LNCAP (cell line): ENCODE measurements around the gene OPRM1.

Source experiments
- TF ChIP-seq, protein P1 (sequence below): fragments of 450-650 bp; IDR thresholded peaks from 2 replicates; pipeline ENCODE4 v1.5.1; 2017; ENCODE audit warnings: mild to moderate bottlenecking

OPRM1 gene

DNA sequence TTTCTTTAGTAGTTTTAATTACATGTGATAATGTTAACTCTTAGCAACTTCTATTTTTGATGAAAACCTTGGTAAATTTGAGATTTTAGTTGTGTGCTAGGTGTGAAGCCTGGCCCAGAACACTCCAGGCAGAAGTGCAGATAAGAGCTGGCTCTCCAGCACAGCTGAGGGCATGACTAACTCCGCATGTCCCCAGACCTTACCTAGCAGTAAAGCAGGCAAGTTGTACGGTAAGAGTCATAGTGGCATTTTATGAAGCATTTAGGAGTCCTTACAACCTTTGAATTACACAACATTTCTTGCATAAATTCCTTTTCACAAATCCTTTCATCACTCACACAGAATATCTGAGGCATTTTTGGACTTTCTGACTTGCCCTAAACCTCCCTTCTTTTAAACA is 67.2 kb downstream of the OPRM1 start:
- TF ChIP-seq, protein P1, sequence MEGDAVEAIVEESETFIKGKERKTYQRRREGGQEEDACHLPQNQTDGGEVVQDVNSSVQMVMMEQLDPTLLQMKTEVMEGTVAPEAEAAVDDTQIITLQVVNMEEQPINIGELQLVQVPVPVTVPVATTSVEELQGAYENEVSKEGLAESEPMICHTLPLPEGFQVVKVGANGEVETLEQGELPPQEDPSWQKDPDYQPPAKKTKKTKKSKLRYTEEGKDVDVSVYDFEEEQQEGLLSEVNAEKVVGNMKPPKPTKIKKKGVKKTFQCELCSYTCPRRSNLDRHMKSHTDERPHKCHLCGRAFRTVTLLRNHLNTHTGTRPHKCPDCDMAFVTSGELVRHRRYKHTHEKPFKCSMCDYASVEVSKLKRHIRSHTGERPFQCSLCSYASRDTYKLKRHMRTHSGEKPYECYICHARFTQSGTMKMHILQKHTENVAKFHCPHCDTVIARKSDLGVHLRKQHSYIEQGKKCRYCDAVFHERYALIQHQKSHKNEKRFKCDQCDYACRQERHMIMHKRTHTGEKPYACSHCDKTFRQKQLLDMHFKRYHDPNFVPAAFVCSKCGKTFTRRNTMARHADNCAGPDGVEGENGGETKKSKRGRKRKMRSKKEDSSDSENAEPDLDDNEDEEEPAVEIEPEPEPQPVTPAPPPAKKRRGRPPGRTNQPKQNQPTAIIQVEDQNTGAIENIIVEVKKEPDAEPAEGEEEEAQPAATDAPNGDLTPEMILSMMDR, result no peak

DNA sequence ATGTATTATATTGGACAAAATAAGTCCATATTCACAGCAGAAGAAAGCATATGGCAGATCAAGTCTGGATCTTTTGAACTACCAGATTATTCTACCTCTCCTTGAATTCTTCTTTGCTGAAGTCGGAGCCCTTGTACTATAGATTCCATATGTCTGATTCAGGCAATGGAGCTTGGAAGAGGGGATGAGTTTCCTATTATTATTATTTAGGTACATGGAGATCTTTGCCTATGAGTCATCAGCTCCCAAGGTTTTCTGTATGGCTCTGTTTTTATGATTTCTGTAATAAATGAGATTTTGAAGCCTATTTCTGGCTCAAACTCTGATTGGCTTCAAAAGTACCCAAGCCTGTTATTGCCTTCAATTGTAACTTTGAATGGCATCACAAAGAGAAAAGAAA is 72.0 kb downstream of the OPRM1 start:
- TF ChIP-seq, protein P1, result no peak

DNA sequence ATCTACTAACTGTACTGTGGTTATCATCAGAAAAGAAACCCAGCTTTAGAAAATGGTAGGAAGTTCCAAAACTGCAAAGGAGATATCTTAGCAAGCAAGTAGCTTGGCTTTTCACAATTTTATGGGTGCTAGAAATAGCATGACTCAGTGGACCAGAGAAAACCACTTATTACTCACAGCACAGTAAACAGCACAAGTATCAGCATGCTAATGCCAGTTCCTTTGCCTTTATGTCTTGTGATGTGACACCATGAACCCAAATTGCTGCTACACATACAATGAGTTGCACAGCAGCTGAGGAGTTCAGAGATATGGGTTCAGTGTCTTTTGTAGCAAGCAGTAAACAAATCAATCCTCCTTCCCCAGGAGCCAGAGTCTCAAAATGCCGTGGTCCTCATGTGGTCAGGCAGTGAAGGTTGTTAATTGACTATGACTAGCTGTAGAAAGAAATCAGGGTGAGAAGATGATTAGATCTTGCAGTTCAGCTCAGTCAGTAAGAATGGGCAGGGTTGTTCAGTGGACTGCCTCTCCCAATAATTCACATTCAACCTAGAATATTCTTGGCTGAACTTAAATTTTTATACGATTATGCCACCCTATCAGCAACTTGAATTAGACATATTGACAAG is 73.3 kb downstream of the OPRM1 start:
- TF ChIP-seq, protein P1, result no peak

DNA sequence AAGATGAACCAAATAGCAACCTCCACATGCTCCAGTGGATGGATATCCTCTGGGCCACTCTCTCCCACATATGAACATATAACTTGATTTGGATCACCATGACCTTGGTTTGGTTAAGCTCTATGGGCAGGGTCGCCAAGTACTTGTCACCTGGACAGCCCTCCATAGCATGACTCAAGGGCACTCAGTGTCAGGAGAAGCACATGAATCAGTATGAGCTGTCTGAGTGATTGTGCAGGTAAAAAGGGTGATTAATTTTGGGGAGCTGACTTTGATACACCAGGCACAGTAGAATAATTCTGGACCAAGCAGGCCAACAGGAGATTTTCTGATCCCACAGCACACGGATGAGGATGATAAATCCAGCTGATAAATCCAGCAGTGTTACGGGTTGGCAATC is 74.4 kb downstream of the OPRM1 start:
- TF ChIP-seq, protein P1, result no peak

DNA sequence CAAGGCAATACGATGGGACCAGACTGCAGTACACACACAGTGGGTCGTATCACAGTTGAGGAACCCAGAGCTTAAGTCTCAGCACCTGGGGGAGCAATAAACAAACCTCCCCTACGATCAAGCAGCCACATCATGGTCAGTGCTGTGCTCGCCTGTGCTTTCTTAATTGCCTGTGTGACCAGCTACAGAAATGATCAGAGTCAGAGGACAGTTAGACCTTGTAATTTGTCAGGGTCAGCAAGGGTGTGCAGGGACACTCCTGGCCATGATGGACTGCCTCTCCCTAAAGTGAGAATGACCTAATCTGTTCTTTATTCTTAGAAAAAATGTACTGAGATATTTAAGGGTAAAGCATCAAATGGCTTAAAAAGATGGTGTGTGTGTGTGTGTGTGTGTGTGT is 78.4 kb downstream of the OPRM1 start:
- TF ChIP-seq, protein P1, result no peak

DNA sequence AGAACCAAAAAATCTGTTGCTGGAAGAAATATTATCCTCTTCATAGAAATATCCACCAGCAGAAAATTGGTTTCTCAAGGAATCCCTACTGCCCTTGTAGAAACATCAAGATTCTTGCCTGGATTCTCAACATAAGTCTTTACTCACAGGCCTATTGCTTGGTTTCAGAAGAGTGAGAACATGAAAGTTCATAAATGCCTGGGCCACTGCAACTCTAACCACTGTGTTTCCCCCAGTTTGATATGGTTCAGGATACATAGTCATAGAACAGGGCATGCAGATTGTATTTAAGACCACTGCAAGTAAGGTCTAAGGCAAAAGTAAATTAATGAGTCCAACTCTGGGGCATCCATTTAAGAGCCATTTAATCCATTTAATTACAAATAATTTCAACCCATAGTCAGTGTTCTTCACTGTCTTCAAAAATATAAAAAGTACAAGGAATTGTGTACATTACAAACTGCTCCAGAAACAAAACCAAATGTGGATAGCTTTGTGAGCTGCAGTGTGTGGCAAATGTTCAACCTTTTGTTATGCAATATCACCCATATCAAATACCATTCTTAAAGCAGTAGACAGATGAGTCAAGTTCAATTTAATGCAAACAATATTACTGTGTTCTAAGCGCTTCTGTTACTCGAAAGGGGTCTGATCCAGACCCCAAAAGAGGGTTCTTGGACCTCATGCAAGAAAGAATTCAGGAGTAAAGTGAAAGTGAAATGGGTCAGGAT is 83.3 kb downstream of the OPRM1 start:
- TF ChIP-seq, protein P1, result no peak

DNA sequence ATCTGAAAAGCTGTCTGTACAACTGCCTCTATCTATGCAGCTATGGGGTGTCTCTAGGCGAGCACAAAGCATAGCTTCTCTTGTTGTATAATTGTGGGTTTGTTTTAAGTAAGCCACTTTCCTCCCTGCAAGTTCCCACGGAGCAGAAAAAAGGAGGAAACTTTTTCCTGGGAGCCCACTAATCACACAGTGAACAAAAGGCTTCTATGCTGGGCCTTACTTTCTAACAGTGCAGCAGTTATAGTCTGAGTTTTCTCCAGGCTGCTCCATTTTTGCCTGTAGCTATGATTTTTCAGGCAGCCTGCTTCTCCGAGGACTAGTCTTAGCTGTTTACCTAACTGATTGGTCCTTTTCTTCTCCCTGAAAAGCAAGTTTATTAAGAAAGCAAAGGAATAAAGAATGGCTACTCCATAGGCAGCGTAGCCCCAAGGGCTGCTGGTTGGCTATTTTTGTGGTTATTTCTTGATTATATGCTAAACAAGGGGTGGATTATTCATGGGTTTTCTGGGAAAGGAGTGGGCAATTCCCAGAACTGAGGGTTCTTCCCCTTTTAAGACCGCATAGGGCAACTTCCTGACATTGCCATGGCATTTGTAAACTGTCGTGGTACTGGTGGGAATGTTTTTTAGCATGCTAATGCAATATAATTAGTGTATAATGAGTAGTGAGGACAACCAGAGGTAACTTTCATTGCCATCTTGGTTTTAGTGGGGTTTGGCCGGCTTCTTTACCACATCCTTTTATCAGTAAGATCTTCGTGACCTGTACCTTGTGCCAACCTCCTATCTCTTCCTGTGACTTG is 84.3 kb downstream of the OPRM1 start:
- TF ChIP-seq, protein P1, result no peak
